Right lobe of liver (tissue), 4 donors: Measurements from ENCODE around the gene SEC23A.

ENCODE experiments used
- POLR2A ChIP-seq: fragments of 450-650 bp; IDR thresholded peaks from one replicate; pipeline ENCODE4 v1.6.1; 2017; ENCODE audit warnings: antibody characterized with exemption, mild to moderate bottlenecking
- TF ChIP-seq, protein P1 (sequence below), 4 donors: fragments of 200-600 bp in 3 of 4; fragments of 450-650 bp in 1 of 4; IDR thresholded peaks; one replicate each; pipeline versions ENCODE4 v1.5.1 to v1.8.0; 2016 to 2022; ENCODE audit warnings: antibody characterized with exemption in 4 of 4, mild to moderate bottlenecking in 2 of 4
- donor health status: DM: no; HTN: no; CAD: no.
- donor health status: DM: no; HTN: no; CAD: no.
- donor health status: DM: no; HTN: yes; CAD: no.

DNA sequence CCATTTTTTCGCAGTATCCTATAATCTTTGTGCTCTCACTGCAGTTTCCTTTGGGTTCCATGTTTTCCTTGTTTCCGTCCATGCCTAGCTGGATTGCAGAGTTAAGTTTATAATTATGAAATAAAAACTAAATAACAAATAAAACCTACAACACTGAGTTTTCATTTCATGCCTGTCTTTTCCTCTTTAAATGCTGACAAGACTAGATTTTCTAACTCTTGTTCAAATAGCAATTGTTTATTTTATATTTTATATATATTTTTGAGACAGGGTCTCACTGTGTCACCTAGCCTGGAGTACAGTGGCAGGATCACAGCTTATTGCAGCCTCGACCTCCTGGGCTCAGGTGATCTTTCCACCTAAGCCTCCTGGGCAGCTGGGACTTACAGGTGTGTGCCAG is 5.8 kb upstream of the SEC23A start:
- TF ChIP-seq, protein P1, sequence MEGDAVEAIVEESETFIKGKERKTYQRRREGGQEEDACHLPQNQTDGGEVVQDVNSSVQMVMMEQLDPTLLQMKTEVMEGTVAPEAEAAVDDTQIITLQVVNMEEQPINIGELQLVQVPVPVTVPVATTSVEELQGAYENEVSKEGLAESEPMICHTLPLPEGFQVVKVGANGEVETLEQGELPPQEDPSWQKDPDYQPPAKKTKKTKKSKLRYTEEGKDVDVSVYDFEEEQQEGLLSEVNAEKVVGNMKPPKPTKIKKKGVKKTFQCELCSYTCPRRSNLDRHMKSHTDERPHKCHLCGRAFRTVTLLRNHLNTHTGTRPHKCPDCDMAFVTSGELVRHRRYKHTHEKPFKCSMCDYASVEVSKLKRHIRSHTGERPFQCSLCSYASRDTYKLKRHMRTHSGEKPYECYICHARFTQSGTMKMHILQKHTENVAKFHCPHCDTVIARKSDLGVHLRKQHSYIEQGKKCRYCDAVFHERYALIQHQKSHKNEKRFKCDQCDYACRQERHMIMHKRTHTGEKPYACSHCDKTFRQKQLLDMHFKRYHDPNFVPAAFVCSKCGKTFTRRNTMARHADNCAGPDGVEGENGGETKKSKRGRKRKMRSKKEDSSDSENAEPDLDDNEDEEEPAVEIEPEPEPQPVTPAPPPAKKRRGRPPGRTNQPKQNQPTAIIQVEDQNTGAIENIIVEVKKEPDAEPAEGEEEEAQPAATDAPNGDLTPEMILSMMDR (IDR thresholded peaks at IDR 0.05) = no peak
- TF ChIP-seq POLR2A = no peak
